Measurements from ENCODE around the gene ATP2B3.
"Not testable (repeated sequence)": the region's sequence is repeated elsewhere in the genome, so short reads cannot be mapped to it uniquely, and the experiment has no call there.

ATP2B3 gene

GRCh38 chrX:153598541-153599191 is 81.2 kb downstream of the ATP2B3 start, which contains the start of gene CCNQ:
CCNQ (minus strand) TSS chrX:153599139; CDS start chrX:153599073, 66 bp downstream.
- DNase-seq, result peak; percentile 49

- peak; percentile 93 for DNase-seq
Observed at GRCh38 chrX:153599192-153600031, 82.0 kb downstream of the ATP2B3 start.

GRCh38 chrX:153600032-153600373 is 82.6 kb downstream of the ATP2B3 start:
- DNase-seq, result peak; percentile 45

- DNase-seq, result no peak
Observed at GRCh38 chrX:153600921-153601320, 83.5 kb downstream of the ATP2B3 start.

- no peak for DNase-seq
Observed at GRCh38 chrX:153601511-153602110, 84.2 kb downstream of the ATP2B3 start.

GRCh38 chrX:153602601-153603000 is 85.2 kb downstream of the ATP2B3 start:
- DNase-seq, result no peak

- DNase-seq, result no peak
Observed at GRCh38 chrX:153603131-153603656, 85.8 kb downstream of the ATP2B3 start.

GRCh38 chrX:153604666-153605380 is 87.4 kb downstream of the ATP2B3 start:
- DNase-seq, result not testable (repeated sequence)

GRCh38 chrX:153606503-153606902 is 89.1 kb downstream of the ATP2B3 start:
- DNase-seq, result no peak

GRCh38 chrX:153608376-153608775 is 90.9 kb downstream of the ATP2B3 start:
- DNase-seq, result no peak

- no peak for DNase-seq
Observed at GRCh38 chrX:153608806-153609205, 91.4 kb downstream of the ATP2B3 start.

- peak; percentile 81 for DNase-seq
Observed at GRCh38 chrX:153609917-153610835, 92.7 kb downstream of the ATP2B3 start.

GRCh38 chrX:153610836-153611213 is 93.4 kb downstream of the ATP2B3 start:
- DNase-seq, result no peak

GRCh38 chrX:153611298-153612095 is 94.1 kb downstream of the ATP2B3 start:
- no peak for DNase-seq

- no peak for DNase-seq
Observed at GRCh38 chrX:153612413-153612812, 95.0 kb downstream of the ATP2B3 start.

GRCh38 chrX:153614818-153615217 is 97.4 kb downstream of the ATP2B3 start:
- DNase-seq, result no peak

- DNase-seq, result no peak
Observed at GRCh38 chrX:153620576-153620975, 103.1 kb downstream of the ATP2B3 start.

GRCh38 chrX:153621949-153622598 is 104.6 kb downstream of the ATP2B3 start:
- DNase-seq, result no peak

- no peak for DNase-seq
Observed at GRCh38 chrX:153622661-153623309, 105.3 kb downstream of the ATP2B3 start.

Measured in hematopoietic multipotent progenitor cell treated with erythropoietin and hydrocortisone succinate and interleukin-3 and kit ligand, for 4 days (in vitro differentiated cells).